ENCODE data around the gene MOSMO. TPM values are rescaled to one million over a fixed set of nuclear protein-coding genes. Genes with fewer than 3 reads are reported as not detected.
A peak's percentile ranks its signal among the peaks of the same experiment; 100 is the strongest.

MOSMO gene
- total and polyA plus RNA-seq, 2 donors from 2014 or later, result 6.3 to 12.8 TPM

GRCh38 chr16:21990381-21990944, 17.4 kb upstream of the MOSMO start:
- Histone ChIP-seq H3K36me3 (ENCODE audit: control insufficient read depth in 2 of 3, insufficient read depth in 3 of 3, low read length in 3 of 3) (peaks cover 0 to 2% (median 0%) of the 10 kb centered on the region in 3 donors), H3K4me3 (ENCODE audit: low read length in 3 of 3) (no peak overlapping the region), H3K9ac (ENCODE audit: low read length in 3 of 3) (no peak overlapping the region), H3K27me3 (ENCODE audit: control insufficient read depth, insufficient read depth, low read length) (no peaks in the 10 kb centered on the region), H3K9me3 (ENCODE audit: control insufficient read depth in 2 of 3, insufficient read depth in 1 of 3, low read length in 3 of 3) (no peaks in the 10 kb centered on the region), H3K4me1 (ENCODE audit: control insufficient read depth in 2 of 3, insufficient read depth in 2 of 3, low read depth in 1 of 3, low read length in 3 of 3) (no peaks in the 10 kb centered on the region), H3K27ac (ENCODE audit: low read depth in 2 of 2, low read length in 2 of 2) (no peak overlapping the region)
- intact Hi-C loops (cut with DNase I), result no loop called here
- TF ChIP-seq CTCF (IDR thresholded peaks at IDR 0.05; ENCODE audit: borderline replicate concordance, extremely low read depth, insufficient read depth), result no peak
- DNase-seq (peak in 2 of 5 donors; percentile 23 to 49), FAIRE-seq (no peak)

- FAIRE-seq (no peak), DNase-seq (no peak)
- Histone ChIP-seq H3K9me3 (ENCODE audit: control insufficient read depth in 2 of 3, insufficient read depth in 1 of 3, low read length in 3 of 3) (no peaks in the 10 kb centered on the region), H3K27ac (ENCODE audit: low read depth in 2 of 2, low read length in 2 of 2) (no peak overlapping the region), H3K27me3 (ENCODE audit: control insufficient read depth, insufficient read depth, low read length) (no peaks in the 10 kb centered on the region), H3K36me3 (ENCODE audit: control insufficient read depth in 2 of 3, insufficient read depth in 3 of 3, low read length in 3 of 3) (no peaks in the 10 kb centered on the region), H3K4me1 (ENCODE audit: control insufficient read depth in 2 of 3, insufficient read depth in 2 of 3, low read depth in 1 of 3, low read length in 3 of 3) (no peaks in the 10 kb centered on the region), H3K4me3 (ENCODE audit: low read length in 3 of 3) (no peak overlapping the region), H3K9ac (ENCODE audit: low read length in 3 of 3) (no peak overlapping the region)
- intact Hi-C loops (cut with DNase I), result no loop called here
- no peak for TF ChIP-seq CTCF (IDR thresholded peaks at IDR 0.05; ENCODE audit: borderline replicate concordance, extremely low read depth, insufficient read depth)
Measured at GRCh38 chr16:21991621-21992020, 16.3 kb upstream of the MOSMO start.

GRCh38 chr16:21994856-21995465, 12.9 kb upstream of the MOSMO start:
- Histone ChIP-seq H3K9me3 (ENCODE audit: control insufficient read depth in 2 of 3, insufficient read depth in 1 of 3, low read length in 3 of 3) (no peaks in the 10 kb centered on the region), H3K27ac (ENCODE audit: low read depth in 2 of 2, low read length in 2 of 2) (no peak overlapping the region), H3K4me3 (ENCODE audit: low read length in 3 of 3) (no peak overlapping the region), H3K4me1 (ENCODE audit: control insufficient read depth in 2 of 3, insufficient read depth in 2 of 3, low read depth in 1 of 3, low read length in 3 of 3) (no peaks in the 10 kb centered on the region), H3K9ac (ENCODE audit: low read length in 3 of 3) (no peak overlapping the region), H3K36me3 (ENCODE audit: control insufficient read depth in 2 of 3, insufficient read depth in 3 of 3, low read length in 3 of 3) (no peaks in the 10 kb centered on the region), H3K27me3 (ENCODE audit: control insufficient read depth, insufficient read depth, low read length) (no peaks in the 10 kb centered on the region)
- intact Hi-C loops (cut with DNase I), result no loop called here
- DNase-seq (no peak), FAIRE-seq (no peak)
- no peak for TF ChIP-seq CTCF (IDR thresholded peaks at IDR 0.05; ENCODE audit: borderline replicate concordance, extremely low read depth, insufficient read depth)
